Smooth muscle cell of the brain vasculature (primary cell): ENCODE measurements around the gene CIAO2A.

Experiments
- DNase-seq: peaks from one replicate; pipeline ENCODE4 v3.0.0-alpha.2; 2012; ENCODE audit warnings: low read depth, low spot score

The CIAO2A gene

DNA sequence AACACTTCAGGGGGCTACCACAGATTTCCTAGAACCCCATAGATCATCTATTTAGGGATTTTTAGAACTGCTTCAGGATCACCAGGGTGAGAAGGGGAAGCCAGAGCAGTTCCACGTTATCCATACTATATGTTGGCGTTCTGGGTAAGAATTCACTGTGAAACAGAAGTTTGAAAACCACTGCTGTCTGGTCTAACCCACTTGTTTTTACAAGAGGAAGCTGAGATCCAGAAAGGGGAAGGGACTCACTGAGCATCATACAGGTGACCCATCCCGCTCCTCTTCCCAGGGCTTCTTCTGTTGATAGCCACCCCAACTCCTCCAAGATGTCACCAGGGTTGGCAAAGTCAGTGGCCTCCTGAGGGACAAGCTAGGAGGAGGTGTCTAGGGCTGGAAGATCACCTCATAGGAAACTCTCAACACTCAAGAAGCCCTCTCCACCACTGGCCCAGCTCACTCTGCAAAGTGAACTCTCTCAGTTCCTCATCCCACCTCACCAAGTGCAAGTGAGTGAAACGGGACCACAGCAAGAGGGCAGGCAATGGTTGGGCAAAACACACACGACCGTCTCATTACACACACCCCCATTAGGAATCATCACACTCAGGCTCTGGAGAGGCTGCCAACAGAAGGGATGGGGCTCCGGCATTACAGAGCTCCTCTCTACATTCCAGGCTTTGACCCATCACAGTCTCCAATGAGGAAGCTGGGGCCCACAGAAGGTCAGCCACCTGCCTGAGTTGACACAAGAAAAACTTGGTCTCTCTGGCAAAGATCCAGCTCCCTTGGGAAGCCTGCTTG lies 49.1 kb downstream of the CIAO2A start:
- DNase-seq, result no peak

DNA sequence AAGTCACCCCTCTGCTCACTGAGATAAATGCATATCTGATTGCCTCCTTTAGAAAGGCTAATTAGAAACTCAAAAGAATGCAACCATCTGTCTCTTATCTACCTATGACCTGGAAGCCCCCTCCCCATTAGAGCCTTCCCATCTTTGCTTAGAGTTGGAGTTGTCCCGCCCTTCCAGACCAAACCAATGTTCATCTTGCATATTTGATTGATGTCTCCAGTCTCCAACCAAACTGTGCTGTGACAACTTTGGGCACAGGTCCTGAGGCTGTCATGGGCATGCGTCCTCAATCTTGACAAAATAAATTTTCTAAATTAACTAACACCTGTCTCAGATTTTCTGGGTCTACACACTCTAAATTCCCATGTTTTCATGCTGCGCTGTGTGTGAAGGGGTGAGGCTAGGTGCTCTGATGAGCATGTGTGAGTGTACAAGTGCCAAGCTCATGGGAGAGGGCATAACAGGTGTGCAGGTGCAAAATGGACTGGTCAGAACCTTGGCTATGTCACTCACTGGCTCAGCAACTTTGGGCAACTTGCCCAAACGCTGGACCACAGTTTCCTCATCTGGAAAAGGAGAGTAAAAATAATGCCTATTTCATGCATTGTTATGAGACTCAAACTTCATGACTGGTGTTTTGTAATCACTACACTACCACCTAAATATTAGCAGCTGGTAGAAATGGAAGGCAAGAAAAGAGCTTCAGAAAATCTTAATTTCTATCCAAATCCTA lies 54.6 kb downstream of the CIAO2A start:
- no peak for DNase-seq

DNA sequence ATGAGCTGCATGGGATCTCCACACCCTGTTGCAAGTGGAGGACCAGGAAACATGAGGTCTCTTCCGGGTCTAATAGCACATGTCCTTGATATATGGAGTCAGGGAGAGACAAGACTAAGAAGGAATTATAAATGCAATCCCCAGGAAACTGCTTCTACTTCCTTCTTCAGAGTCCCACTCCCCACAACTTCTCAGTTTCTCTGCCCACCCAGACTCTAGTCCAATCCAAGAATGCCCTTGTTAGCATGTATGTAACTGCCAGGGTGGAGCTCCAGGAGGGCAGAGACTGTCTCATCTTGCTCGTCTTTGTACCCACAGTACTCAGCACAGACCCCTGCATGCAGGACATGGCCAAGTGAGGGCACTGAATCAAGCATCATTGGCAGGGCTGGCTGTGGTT lies 55.7 kb downstream of the CIAO2A start:
- no peak for DNase-seq

DNA sequence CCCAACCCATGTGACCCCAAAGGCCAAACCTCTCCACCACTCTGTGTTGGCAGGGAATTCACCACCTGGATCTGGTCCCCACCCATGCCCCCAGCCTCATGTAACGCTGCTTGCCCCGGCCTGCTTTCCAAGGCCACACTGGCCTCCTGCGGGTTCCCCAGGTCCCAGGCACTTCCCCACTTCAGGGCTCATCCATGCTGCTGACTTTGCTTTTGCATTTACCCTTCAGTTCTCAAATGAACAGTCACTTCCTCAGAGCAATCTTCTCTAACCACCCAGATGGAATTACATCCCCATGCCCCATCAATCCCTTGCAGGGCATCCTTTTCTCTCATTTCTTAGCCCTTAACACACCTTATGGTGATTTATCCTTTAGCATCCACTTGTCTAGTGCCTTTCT lies 56.5 kb downstream of the CIAO2A start:
- no peak for DNase-seq

DNA sequence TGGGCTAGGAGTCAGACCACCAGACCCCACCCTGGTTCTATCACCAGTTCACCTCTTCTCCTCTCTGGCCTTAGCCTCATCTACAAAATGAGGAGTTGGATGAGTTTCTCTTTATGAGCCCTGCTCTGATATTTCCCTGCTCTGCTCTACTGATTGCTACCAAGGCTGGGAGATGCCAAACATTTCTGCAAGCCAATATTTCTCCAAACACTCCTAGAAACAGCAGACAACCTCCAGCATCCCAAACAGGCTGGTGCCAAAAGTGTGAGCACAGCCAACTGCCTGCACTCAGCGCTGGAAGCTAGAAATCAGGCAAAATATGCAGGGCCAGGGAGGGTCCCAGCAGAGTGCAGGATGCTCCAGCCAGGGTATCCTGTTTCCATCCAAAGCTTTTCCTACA lies 58.1 kb downstream of the CIAO2A start:
- DNase-seq, result no peak

DNA sequence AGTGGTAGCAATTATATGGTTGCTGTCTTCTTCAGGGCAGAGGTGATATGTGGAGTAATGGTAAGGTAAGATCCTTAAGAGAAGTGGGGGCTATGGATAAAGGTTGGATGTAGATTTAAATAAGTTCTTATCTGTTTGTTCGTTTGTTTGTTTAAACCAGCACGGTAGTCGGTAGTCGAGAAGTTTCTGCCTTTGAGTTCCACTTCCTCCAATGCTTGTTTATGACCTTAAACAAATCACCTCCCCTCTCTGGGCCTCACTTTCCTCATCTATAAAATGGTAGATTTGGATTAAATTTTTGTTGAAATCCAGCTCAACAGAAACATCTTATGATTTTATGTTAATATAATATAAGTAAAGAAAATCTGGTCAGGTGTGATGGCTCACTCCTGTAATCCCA lies 59.1 kb downstream of the CIAO2A start:
- DNase-seq, result no peak

DNA sequence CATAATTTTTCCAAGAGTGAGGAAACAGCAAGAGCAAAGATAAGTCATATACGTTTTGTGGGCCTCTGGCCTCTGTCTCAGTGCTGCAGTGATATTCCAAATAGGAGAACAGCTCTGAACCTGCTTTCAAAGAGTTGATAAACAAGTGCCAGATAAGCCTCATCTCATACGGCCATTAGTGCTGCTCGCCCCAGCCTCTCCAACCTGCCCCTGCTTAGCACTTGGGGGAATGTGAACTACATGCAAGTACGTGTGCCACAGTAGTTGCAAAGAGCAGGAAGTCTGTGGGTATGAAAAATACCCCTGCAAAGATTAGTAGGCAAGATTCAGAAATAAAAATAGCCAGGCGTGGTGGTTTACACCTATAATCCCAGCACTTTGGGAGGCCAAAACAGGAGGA lies 61.3 kb downstream of the CIAO2A start:
- no peak for DNase-seq

DNA sequence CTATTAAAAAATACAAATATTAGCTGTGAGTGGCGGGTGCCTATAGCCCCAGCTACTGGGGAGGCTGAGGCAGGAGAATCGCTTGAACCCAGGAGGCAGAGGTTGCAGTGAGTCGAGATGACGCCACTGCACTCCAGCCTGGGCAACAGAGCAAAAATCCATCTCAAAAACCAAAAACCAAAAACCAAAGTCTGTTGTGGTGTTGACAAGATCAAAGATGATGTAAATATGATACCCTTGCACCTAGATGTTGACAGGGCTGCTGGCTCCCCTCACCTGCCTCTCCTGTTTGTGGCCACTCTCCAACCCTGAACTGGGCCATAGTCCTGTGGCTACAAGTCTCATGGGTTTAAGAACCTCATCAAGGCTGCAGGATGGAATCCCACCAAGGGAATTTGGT lies 63.5 kb downstream of the CIAO2A start:
- DNase-seq, result no peak

DNA sequence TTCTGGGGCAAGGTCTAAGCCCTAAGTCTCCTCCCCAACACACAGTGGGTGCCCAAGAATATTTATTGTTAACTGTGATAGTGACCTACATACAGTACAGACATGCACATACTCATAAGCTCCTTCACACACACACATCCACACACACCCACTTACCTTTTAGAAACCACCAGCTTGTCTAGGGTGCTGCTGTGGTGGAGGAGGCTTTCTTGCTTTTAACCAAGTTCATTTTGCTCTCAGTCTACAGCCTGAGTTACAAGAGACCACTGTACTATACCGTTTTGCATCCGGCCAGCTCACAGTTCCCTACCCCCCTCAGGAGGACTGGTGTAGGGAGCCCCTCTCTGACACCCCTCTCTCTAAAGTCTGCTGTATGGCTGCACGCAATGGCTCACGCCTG lies 64.0 kb downstream of the CIAO2A start:
- DNase-seq, result no peak

DNA sequence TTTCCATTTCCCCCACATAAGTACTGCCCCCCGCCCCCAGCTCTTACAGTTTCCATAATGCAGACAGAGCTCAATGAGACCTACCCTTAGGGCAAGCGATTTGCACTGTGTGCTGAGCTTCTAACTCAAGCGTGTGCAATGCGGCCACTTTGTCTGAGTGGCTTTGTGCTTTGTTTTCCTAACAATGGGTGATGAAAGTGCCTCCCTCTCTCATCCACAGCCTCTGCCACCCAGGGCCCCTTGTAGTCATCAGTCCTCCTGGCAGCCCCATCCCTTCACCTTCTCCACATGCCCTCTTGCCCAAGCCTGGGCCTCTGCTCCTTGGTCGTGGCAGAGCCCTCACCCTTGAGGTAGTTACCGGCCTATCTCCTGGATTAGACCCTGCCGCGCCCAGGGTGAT lies 64.5 kb downstream of the CIAO2A start:
- DNase-seq, result no peak

DNA sequence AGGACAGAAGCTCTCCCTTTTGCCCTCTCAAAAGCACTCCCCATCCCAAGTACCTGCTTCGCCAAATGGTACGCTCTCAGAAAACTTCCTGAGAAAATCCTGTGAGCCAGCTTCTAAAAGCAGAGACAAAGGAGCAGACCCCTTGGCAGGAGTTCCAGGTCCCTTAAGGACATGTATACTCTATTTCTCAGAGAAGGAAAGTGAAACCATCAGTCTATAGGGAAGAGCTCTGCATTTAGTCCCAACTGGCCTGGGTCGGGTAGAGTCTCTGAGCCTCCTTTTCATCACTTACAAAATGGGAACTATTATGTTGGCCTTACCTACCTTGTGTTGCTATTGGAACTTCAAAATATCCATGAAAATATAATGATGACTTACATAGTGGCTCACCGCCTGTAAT lies 67.0 kb downstream of the CIAO2A start:
- no peak for DNase-seq

DNA sequence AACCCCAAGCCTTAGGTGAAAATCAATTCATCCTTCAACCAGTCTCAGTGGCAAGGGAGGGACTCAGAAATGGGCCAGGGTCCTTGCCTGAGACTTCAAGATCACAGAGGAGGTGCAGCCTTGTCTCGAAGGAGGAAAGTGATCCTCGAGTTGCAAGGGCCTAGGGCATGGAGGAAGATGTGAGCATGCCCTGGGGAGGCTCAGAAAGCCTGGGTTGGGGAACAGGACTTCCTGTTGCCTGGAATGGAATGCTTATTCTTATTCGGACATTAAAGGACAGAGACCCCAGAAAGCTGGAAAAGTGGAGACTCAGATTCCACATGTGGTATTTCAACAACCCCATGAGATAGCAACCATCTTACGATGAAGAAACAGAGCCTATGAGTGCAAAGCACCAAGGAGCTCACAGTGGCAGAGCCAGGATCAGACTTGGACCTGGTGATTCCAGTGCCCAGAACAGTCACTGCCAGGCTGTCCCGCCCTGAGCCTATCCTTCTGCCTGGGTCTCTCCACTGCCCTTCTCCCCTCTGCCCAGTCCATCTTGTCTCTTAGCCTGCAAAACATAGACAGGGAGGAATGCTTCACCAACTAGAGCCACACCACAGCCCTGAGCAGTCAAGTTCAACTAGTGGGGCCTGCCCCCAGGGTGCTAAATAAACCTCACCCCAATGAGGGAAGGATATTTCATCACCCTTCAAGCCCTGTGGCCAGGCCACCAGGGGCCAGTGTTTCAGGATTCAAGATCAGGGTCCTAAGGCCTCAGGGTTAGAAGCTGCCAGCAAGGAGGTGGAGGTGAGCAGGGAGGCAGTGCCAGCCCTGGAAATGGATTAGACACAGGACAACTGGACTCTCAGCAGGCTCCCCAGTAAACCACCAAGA lies 69.2 kb downstream of the CIAO2A start:
- DNase-seq, result no peak

DNA sequence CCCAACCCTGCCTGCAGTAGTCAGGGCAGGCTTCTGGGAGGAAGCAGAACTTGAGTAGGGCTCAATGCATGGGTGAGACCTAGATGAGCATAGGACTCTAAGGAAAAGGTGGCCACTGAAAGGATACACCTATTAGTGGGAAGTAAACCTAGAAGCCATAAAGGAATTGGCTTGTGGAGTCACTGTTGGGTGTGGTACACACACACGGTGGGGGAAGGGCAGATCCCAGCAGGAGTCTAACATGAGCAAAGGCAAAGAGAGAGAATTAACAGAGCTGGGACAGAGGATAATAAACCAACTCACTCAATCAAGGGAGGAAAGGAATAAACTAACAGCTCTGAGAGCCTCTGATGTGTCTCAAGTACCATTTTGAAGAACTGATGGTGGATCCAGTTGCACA lies 70.4 kb downstream of the CIAO2A start:
- DNase-seq, result no peak

DNA sequence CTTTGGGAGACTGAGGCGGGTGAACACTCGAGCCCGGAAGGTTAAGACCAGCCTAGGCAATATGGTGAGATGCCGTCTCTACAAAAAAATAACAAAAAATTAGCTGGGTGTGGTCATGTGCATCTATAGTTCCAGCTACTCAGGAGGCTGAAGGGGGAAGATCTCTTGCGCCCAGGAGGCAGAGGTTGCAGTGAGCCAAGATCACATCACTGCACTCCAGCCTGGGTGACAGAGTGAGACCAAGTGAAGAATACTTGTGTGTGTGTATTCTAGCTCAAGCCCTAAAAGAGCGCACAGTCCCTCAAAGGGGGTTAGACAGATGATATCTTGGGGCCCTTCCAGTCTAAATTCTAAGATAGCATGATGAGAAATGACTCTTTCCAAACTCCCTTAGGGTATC lies 71.1 kb downstream of the CIAO2A start:
- DNase-seq, result no peak
